ENCODE measurements around the gene PRKCB.
"Not testable (repeated sequence)": the region's sequence is repeated elsewhere in the genome, so short reads cannot be mapped to it uniquely, and the experiment has no call there.

DNA sequence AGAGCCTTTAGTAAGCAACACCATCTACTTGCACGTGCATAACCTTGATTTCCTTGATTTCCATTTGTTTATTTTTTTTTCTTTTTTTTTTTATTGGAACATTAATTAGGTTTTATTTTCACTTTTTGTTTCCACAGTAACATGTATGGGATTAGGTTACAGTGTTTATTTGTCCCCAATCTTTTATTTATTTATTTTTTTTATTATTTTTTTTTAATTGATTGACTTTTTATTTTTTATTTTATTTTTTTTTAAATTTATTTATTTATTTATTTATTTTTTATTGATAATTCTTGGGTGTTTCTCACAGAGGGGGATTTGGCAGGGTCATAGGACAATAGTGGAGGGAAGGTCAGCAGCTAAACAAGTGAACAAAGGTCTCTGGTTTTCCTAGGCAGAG lies 272.3 kb downstream of the PRKCB start:
- TF ChIP-seq, protein P1, sequence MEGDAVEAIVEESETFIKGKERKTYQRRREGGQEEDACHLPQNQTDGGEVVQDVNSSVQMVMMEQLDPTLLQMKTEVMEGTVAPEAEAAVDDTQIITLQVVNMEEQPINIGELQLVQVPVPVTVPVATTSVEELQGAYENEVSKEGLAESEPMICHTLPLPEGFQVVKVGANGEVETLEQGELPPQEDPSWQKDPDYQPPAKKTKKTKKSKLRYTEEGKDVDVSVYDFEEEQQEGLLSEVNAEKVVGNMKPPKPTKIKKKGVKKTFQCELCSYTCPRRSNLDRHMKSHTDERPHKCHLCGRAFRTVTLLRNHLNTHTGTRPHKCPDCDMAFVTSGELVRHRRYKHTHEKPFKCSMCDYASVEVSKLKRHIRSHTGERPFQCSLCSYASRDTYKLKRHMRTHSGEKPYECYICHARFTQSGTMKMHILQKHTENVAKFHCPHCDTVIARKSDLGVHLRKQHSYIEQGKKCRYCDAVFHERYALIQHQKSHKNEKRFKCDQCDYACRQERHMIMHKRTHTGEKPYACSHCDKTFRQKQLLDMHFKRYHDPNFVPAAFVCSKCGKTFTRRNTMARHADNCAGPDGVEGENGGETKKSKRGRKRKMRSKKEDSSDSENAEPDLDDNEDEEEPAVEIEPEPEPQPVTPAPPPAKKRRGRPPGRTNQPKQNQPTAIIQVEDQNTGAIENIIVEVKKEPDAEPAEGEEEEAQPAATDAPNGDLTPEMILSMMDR (IDR thresholded peaks at IDR 0.05 in 4 of 5, conservative IDR thresholded peaks at IDR 0.05 in 1 of 5) = not testable (repeated sequence)
- not testable (repeated sequence) for TF ChIP-seq POLR2A (IDR thresholded peaks at IDR 0.05)

All from gastrocnemius medialis (tissue), 4 donors.